Liver (tissue), 9 donors: ENCODE results near the gene KAT2A. TPM values are rescaled to one million over a fixed set of nuclear protein-coding genes. Genes with fewer than 3 reads are reported as not detected.

Experiments
- DNase-seq: peaks from one replicate; pipeline ENCODE4 v3.0.0-alpha.2; 2017; ENCODE audit warnings: low spot score
- H3K27ac ChIP-seq, 2 donors: one replicate each; pipeline ENCODE4 v1.7.0; 2013; ENCODE audit warnings: inconsistent platforms in 2 of 2, low read length in 2 of 2, control low read depth in 1 of 2, low read depth in 1 of 2, mild to moderate bottlenecking in 1 of 2
- H3K27me3 ChIP-seq, 4 donors: one replicate each; pipeline versions ENCODE4 v1.6.1 to v1.7.0; 2013; ENCODE audit warnings: low read length in 3 of 4, inconsistent platforms in 1 of 4, mild to moderate bottlenecking in 1 of 4, moderate library complexity in 1 of 4; ENCODE audit not compliant: control insufficient read depth in 4 of 4, insufficient read depth in 4 of 4
- H3K36me3 ChIP-seq, 4 donors: one replicate each; pipeline versions ENCODE4 v1.6.1 to v1.7.0; 2013; ENCODE audit warnings: low read length in 3 of 4, mild to moderate bottlenecking in 3 of 4, low read depth in 1 of 4, moderate library complexity in 1 of 4; ENCODE audit not compliant: control insufficient read depth in 4 of 4, insufficient read depth in 3 of 4
- H3K4me1 ChIP-seq, 4 donors: one replicate each; pipeline versions ENCODE4 v1.6.1 to v1.7.0; 2013; ENCODE audit warnings: low read length in 3 of 4, mild to moderate bottlenecking in 3 of 4, moderate library complexity in 1 of 4; ENCODE audit not compliant: control insufficient read depth in 4 of 4, insufficient read depth in 4 of 4
- H3K4me3 ChIP-seq, 3 donors: one replicate each; pipeline versions ENCODE4 v1.6.1 to v1.7.0; 2013; ENCODE audit warnings: low read length in 3 of 3, control low read depth in 1 of 3, low read depth in 1 of 3, mild to moderate bottlenecking in 1 of 3
- H3K9ac ChIP-seq, 2 donors: one replicate each; pipeline ENCODE4 v1.7.0; 2013; ENCODE audit warnings: low read length in 2 of 2, mild to moderate bottlenecking in 2 of 2, moderate library complexity in 2 of 2, control low read depth in 1 of 2, low read depth in 1 of 2
- H3K9me3 ChIP-seq, 4 donors: one replicate each; pipeline versions ENCODE4 v1.6.1 to v1.7.0; 2013; ENCODE audit warnings: low read length in 3 of 4; ENCODE audit not compliant: control insufficient read depth in 4 of 4
- ATF3 ChIP-seq: IDR thresholded peaks from 2 replicates; pipeline ENCODE4 v1.6.1; 2016; ENCODE audit warnings: antibody characterized with exemption
- CTCF ChIP-seq: fragments of 150-350 bp; IDR thresholded peaks from 2 replicates; pipeline ENCODE4 v1.5.1; 2017; ENCODE audit warnings: improper control_type of control experiment, low read depth, low read length; ENCODE audit not compliant: missing input control
- EGR1 ChIP-seq, 2 donors: IDR thresholded peaks; 2 replicates each; pipeline ENCODE4 v1.6.1; 2016 to 2018; ENCODE audit warnings: antibody characterized with exemption in 2 of 2, low read depth in 2 of 2
- FOXA1 ChIP-seq: IDR thresholded peaks from 2 replicates; pipeline ENCODE4 v1.6.1; 2016; ENCODE audit warnings: antibody characterized with exemption
- FOXA2 ChIP-seq: IDR thresholded peaks from 2 replicates; pipeline ENCODE4 v1.6.1; 2016; ENCODE audit warnings: antibody characterized with exemption
- GABPA ChIP-seq, 2 donors: IDR thresholded peaks in 1 of 2; conservative IDR thresholded peaks in 1 of 2; 2 replicates each; pipeline ENCODE4 v1.6.1; 2016; ENCODE audit warnings: antibody characterized with exemption in 2 of 2, mild to moderate bottlenecking in 1 of 2, moderate library complexity in 1 of 2
- HNF4A ChIP-seq, 2 donors: conservative IDR thresholded peaks; 2 replicates each; pipeline ENCODE4 v1.6.1; 2016; ENCODE audit warnings: antibody characterized with exemption in 2 of 2, mild to moderate bottlenecking in 2 of 2
- JUND ChIP-seq, 2 donors: IDR thresholded peaks; 2 replicates each; pipeline ENCODE4 v1.6.1; 2016; ENCODE audit warnings: antibody characterized with exemption in 2 of 2
- MAX ChIP-seq: IDR thresholded peaks from 2 replicates; pipeline ENCODE4 v1.6.1; 2016; ENCODE audit warnings: antibody characterized with exemption
- NR2F2 ChIP-seq: IDR thresholded peaks from 2 replicates; pipeline ENCODE4 v1.6.1; 2016; ENCODE audit warnings: antibody characterized with exemption
- RAD21 ChIP-seq, 2 donors: IDR thresholded peaks; 2 replicates each; pipeline ENCODE4 v1.6.1; 2016; ENCODE audit warnings: antibody characterized with exemption in 2 of 2, mild to moderate bottlenecking in 2 of 2
- REST ChIP-seq: IDR thresholded peaks from 2 replicates; pipeline ENCODE4 v1.6.1; 2016; ENCODE audit warnings: antibody characterized with exemption, mild to moderate bottlenecking
- RXRA ChIP-seq, 2 donors: IDR thresholded peaks; 2 replicates each; pipeline ENCODE4 v1.6.1; 2017 to 2018; ENCODE audit warnings: antibody characterized with exemption in 2 of 2, mild to moderate bottlenecking in 1 of 2
- SP1 ChIP-seq: IDR thresholded peaks from 2 replicates; pipeline ENCODE4 v1.6.1; 2018; ENCODE audit warnings: antibody characterized with exemption, mild to moderate bottlenecking
- YY1 ChIP-seq: IDR thresholded peaks from 2 replicates; pipeline ENCODE4 v1.6.1; 2016; ENCODE audit warnings: antibody characterized with exemption, mild to moderate bottlenecking
- ZBTB33 ChIP-seq: IDR thresholded peaks from 2 replicates; pipeline ENCODE4 v1.6.1; 2016; ENCODE audit warnings: antibody characterized with exemption
- WGBS: extraction: QIAGEN DNeasy Blood & Tissue Kit; methylation state at CpG from one replicate; pipeline ENCODE4 v1.1.7; 2013; 5-methylcytosine and 5-hydroxymethylcytosine counted together
- polyA plus RNA-seq, 2 donors: library from polyadenylated mRNA; stranded (reverse) in 1 of 2; unstranded in 1 of 2; fragments of 200-250 nt in 1 of 2; fragments of >200 nt in 1 of 2; fragmentation: Nextera tagmentation in 1 of 2; extraction: Ambion mirVana in 1 of 2; gene quantifications; one replicate each; pipeline versions ENCODE4 v1.2.1 to v1.2.3, GENCODE V29; 2013 to 2015
- total RNA-seq, 2 donors: library from RNA; depleted of rRNA; stranded (reverse); fragments of >200 nt; gene quantifications; one replicate each; pipeline ENCODE4 v1.2.3, GENCODE V29; 2014
- donor health status: healthy.
- donor health status: healthy.
- donor health status: healthy.
- donor health status: healthy.
- donor health status: healthy.

KAT2A gene
- total and polyA plus RNA-seq, 4 donors = 5.1 to 14.4 (median 9.6) TPM

- TF ChIP-seq CTCF (no peak), JUND (IDR thresholded peaks at IDR 0.05) (no peak), RAD21 (IDR thresholded peaks at IDR 0.05) (no peak), YY1 (no peak), ATF3 (no peak), REST (no peak), FOXA1 (no peak), ZBTB33 (no peak), NR2F2 (no peak), HNF4A (conservative IDR thresholded peaks at IDR 0.05) (no peak), MAX (no peak), SP1 (no peak), RXRA (IDR thresholded peaks at IDR 0.05) (no peak), EGR1 (IDR thresholded peaks at IDR 0.05; ENCODE audit: low read depth in 2 of 2) (no peak), GABPA (IDR thresholded peaks at IDR 0.05 in 1 of 2, conservative IDR thresholded peaks at IDR 0.05 in 1 of 2) (no peak), FOXA2 (no peak)
- H3K9me3 ChIP-seq = no peaks in the 10 kb centered on the region
- DNase-seq = no peak
- peaks cover 7 to 30% (median 21%) of the 10 kb centered on the region in 4 donors for H3K4me1 ChIP-seq
- peak overlapping the region in 1 of 2 donors; percentile 3 for H3K9ac ChIP-seq
- 68% methylated on average over 7 of the region's 7 CpGs for WGBS
- H3K27me3 ChIP-seq = no peaks in the 10 kb centered on the region
- H3K4me3 ChIP-seq = peak overlapping the region in 1 of 3 donors; percentile 85
- H3K27ac ChIP-seq = no peak overlapping the region
- peaks cover 0 to 11% (median 6%) of the 10 kb centered on the region in 4 donors for H3K36me3 ChIP-seq
Measured at GRCh38 chr17:42120161-42120769, 902 bp downstream of the KAT2A start.
